ENCODE measurements around the gene NELL2. TPM values are rescaled to one million over a fixed set of nuclear protein-coding genes. Genes with fewer than 3 reads are reported as not detected.

The NELL2 gene
- total RNA-seq, 1 experiment from 2014 or later, result 32.7 TPM

GRCh38 chr12:44763021-44763420 lies 113.1 kb downstream of the NELL2 start:
- H3K4me3 Mint-ChIP-seq, result no peak overlapping the region
- H3K14ac ChIP-seq (ENCODE audit: insufficient read depth, low read length), result no peak overlapping the region
- no peak overlapping the region for H2BK15ac ChIP-seq (ENCODE audit: low read depth, low read length)
- H3K79me2 ChIP-seq (ENCODE audit: insufficient read depth, low read length), result no peaks in the 10 kb centered on the region
- H3K23me2 ChIP-seq (ENCODE audit: insufficient read length, low read depth, low read length, poor library complexity, severe bottlenecking), result no peaks in the 10 kb centered on the region
- H2BK120ac ChIP-seq (ENCODE audit: low read depth, low read length, poor library complexity, severe bottlenecking), result no peak overlapping the region
- H2BK20ac ChIP-seq (ENCODE audit: low read depth, low read length, poor library complexity, severe bottlenecking), result no peak overlapping the region
- no peak for TF ChIP-seq CTCF (conservative IDR thresholded peaks at IDR 0.05)
- H3K4me2 ChIP-seq (ENCODE audit: insufficient read depth, insufficient read length, low read length), result no peak overlapping the region
- no peak for DNase-seq
- no peaks in the 10 kb centered on the region for H3K9me3 Mint-ChIP-seq
- H4K20me1 ChIP-seq (ENCODE audit: control insufficient read depth, insufficient read depth, insufficient read length), result no peaks in the 10 kb centered on the region
- no peak overlapping the region for H3K4ac ChIP-seq (ENCODE audit: low read depth, low read length)
- no peak overlapping the region for H3K27ac ChIP-seq (ENCODE audit: insufficient read length, low read depth, low read length)
- H4K8ac ChIP-seq (replicated peaks; ENCODE audit: insufficient read length, low read depth, low read length), result no peak overlapping the region
- no peak overlapping the region for H2BK12ac ChIP-seq (ENCODE audit: insufficient read length, low read depth, low read length)
- no peak overlapping the region for H4K5ac ChIP-seq (ENCODE audit: insufficient read length, low read depth, low read length)
- no peak overlapping the region for H3K9ac ChIP-seq (ENCODE audit: extremely low read depth, insufficient read length, low read length)
- no peak overlapping the region for H2AK5ac ChIP-seq (ENCODE audit: insufficient read length, low read length)
- H3K9me3 ChIP-seq (ENCODE audit: control insufficient read depth, low read depth, low read length), result no peaks in the 10 kb centered on the region
- no peak overlapping the region for H3K23ac ChIP-seq (ENCODE audit: insufficient read length, low read depth, low read length)
- H4K91ac ChIP-seq (ENCODE audit: insufficient read length, low read depth, low read length), result no peak overlapping the region
- no peak overlapping the region for H2BK5ac ChIP-seq (ENCODE audit: insufficient read length, low read length)
- H2AFZ ChIP-seq (ENCODE audit: low read length), result no peak overlapping the region
- no peak overlapping the region for H3K56ac ChIP-seq (ENCODE audit: insufficient read length, low read depth, low read length)
- no peaks in the 10 kb centered on the region for H3K27me3 Mint-ChIP-seq (ENCODE audit: low read depth)
- H3K4me1 ChIP-seq (ENCODE audit: insufficient read depth, low read length), result 0 out of 2 replicates have a peak, but pooled peaks cover 2% of the 10 kb centered on the region
- no peaks in the 10 kb centered on the region for H3K79me1 ChIP-seq (ENCODE audit: insufficient read depth, low read depth, low read length, poor library complexity, severe bottlenecking)
- no peaks in the 10 kb centered on the region for H3K27me3 ChIP-seq (ENCODE audit: insufficient read depth, low read length)
- H3K4me1 Mint-ChIP-seq, result peaks cover 29 to 35% of the 10 kb centered on the region in 2 experiments
- whole genome bisulfite sequencing (ENCODE audit: extremely low coverage, insufficient read length, low lambda C conversion rate), result no CpG with 5 or more reads among the region's 3 CpGs
- H3K18ac ChIP-seq (ENCODE audit: insufficient read length, low read depth, low read length), result no peak overlapping the region
- H3K27ac Mint-ChIP-seq, result no peak overlapping the region; a peak in 1 of 7 replicates
- H3K36me3 Mint-ChIP-seq (ENCODE audit: insufficient read depth in 1 of 3, low read depth in 3 of 3), result peaks cover 0 to 3% (median 3%) of the 10 kb centered on the region in 3 experiments; a peak in 4 of 7 replicates
- H3T11ph ChIP-seq (ENCODE audit: low read length), result no peak overlapping the region

All from H9 (cell line).